IMR-90 (cell line): ENCODE measurements around the gene MIER2. TPM values are rescaled to one million over a fixed set of nuclear protein-coding genes. Genes with fewer than 3 reads are reported as not detected.

Source experiments
- ATAC-seq: fragments of 200-7000 bp; cut with Tn5 transposase; 2 replicates; pipeline ENCODE4 v1.9.1; 2020; ENCODE audit warnings: low read depth, mild to moderate bottlenecking, moderate library complexity
- BruUV-seq: library from RNA; stranded (reverse); fragments of 400-500 nt; replicated peaks from 2 replicates; lab custom pipeline; 2021; lab: Mats Ljungman, UMichigan
- CTCF ChIA-PET: fragments of 300-600 bp; formaldehyde crosslinking; extraction: SDS; loops from one replicate; lab custom pipeline; 2021; ENCODE audit warnings: antibody characterized with exemption; lab: Yijun Ruan, JAX
- POLR2A ChIA-PET: fragments of 300-600 bp; sonication (Branson Sonifier 250); formaldehyde crosslinking; loops from one replicate; lab custom pipeline; 2022; ENCODE audit warnings: antibody characterized with exemption; ENCODE audit not compliant: unreplicated experiment; lab: Charles Lee
- DNase-seq: peaks from one replicate; pipeline ENCODE4 v3.0.0; 2013
- H2AFZ ChIP-seq: replicated peaks from 2 replicates; pipeline ENCODE3; 2013; ENCODE audit warnings: low read length, mild to moderate bottlenecking; ENCODE audit not compliant: poor library complexity
- H2AK5ac ChIP-seq: 2 replicates; pipeline ENCODE4 v1.6.1; 2013; ENCODE audit warnings: low read depth, low read length, inconsistent platforms
- H2AK9ac ChIP-seq: replicated peaks from 2 replicates; pipeline ENCODE3; 2013; ENCODE audit warnings: mild to moderate bottlenecking, low read depth, low read length, moderate library complexity; ENCODE audit not compliant: poor library complexity
- H2BK120ac ChIP-seq: 2 replicates; pipeline ENCODE4 v1.6.1; 2013; ENCODE audit warnings: low read depth, low read length, inconsistent platforms
- H2BK15ac ChIP-seq: 3 replicates; pipeline ENCODE4 v1.6.1; 2013; ENCODE audit warnings: low read depth, low read length, inconsistent platforms
- H2BK20ac ChIP-seq: 2 replicates; pipeline ENCODE4 v1.6.1; 2013; ENCODE audit warnings: low read depth, mild to moderate bottlenecking, inconsistent platforms, low read length, moderate library complexity
- H2BK5ac ChIP-seq: 2 replicates; pipeline ENCODE4 v1.6.1; 2013; ENCODE audit warnings: mild to moderate bottlenecking, low read depth, low read length, inconsistent platforms; ENCODE audit not compliant: poor library complexity, severe bottlenecking
- H3K14ac ChIP-seq: replicated peaks from 2 replicates; pipeline ENCODE4 v1.6.1; 2013; ENCODE audit warnings: low read depth, low read length, inconsistent platforms
- H3K18ac ChIP-seq: 2 replicates; pipeline ENCODE4 v1.6.1; 2013; ENCODE audit warnings: low read depth, low read length, control low read depth
- H3K23ac ChIP-seq: 2 replicates; pipeline ENCODE4 v1.6.1; 2013; ENCODE audit warnings: low read depth, low read length, inconsistent platforms
- H3K27ac ChIP-seq: 2 replicates; pipeline ENCODE4 v1.5.1; 2013; ENCODE audit warnings: mild to moderate bottlenecking, control low read depth, low read length; ENCODE audit not compliant: insufficient read depth
- H3K27me3 ChIP-seq: 2 replicates; pipeline ENCODE4 v1.6.1; 2013; ENCODE audit warnings: low read length; ENCODE audit not compliant: control insufficient read depth, insufficient read depth
- H3K36me3 ChIP-seq: 2 replicates; pipeline ENCODE4 v1.6.1; 2013; ENCODE audit warnings: low read length, mixed read lengths; ENCODE audit not compliant: control insufficient read depth, insufficient read depth
- H3K4ac ChIP-seq: 2 replicates; pipeline ENCODE4 v1.6.1; 2013; ENCODE audit warnings: low read depth, low read length, inconsistent platforms
- H3K4me1 ChIP-seq: 2 replicates; pipeline ENCODE4 v1.6.1; 2013; ENCODE audit warnings: low read length, mixed read lengths; ENCODE audit not compliant: control insufficient read depth, insufficient read depth
- H3K4me2 ChIP-seq: 2 replicates; pipeline ENCODE4 v1.6.1; 2013; ENCODE audit warnings: low read depth, mild to moderate bottlenecking, control low read depth, low read length, moderate library complexity
- H3K4me3 ChIP-seq: 2 replicates; pipeline ENCODE4 v1.5.1; 2013; ENCODE audit warnings: low read depth, mild to moderate bottlenecking, control low read depth, low read length, moderate library complexity; ENCODE audit not compliant: insufficient read depth
- H3K56ac ChIP-seq: 2 replicates; pipeline ENCODE4 v1.6.1; 2013; ENCODE audit warnings: low read length, inconsistent platforms; ENCODE audit not compliant: insufficient read depth; ENCODE audit errors: extremely low read depth
- H3K79me1 ChIP-seq, 2 experiments: 2 replicates each; pipeline ENCODE4 v1.6.1; 2013; ENCODE audit warnings: low read length in 2 of 2, inconsistent platforms in 1 of 2, low read depth in 1 of 2
- H3K9ac ChIP-seq: 2 replicates; pipeline ENCODE4 v1.6.1; 2013; ENCODE audit warnings: low read depth, low read length, control low read depth
- H3K9me1 ChIP-seq: 2 replicates; pipeline ENCODE4 v1.6.1; 2013; ENCODE audit warnings: low read length, inconsistent platforms; ENCODE audit not compliant: insufficient read depth
- H3K9me3 ChIP-seq: 2 replicates; pipeline ENCODE4 v1.6.1; 2013; ENCODE audit warnings: low read length; ENCODE audit not compliant: control insufficient read depth, insufficient read depth
- H4K20me1 ChIP-seq: 2 replicates; pipeline ENCODE4 v1.6.1; 2013; ENCODE audit warnings: low read length, inconsistent platforms; ENCODE audit not compliant: insufficient read depth
- H4K5ac ChIP-seq: 2 replicates; pipeline ENCODE4 v1.6.1; 2013; ENCODE audit warnings: mild to moderate bottlenecking, low read depth, low read length, control low read depth
- H4K8ac ChIP-seq, 2 experiments: 2 replicates each; pipeline ENCODE4 v1.6.1; 2013; ENCODE audit warnings: low read depth in 2 of 2, low read length in 2 of 2, control low read depth in 1 of 2, inconsistent platforms in 1 of 2
- H4K91ac ChIP-seq: 2 replicates; pipeline ENCODE4 v1.6.1; 2013; ENCODE audit warnings: low read depth, low read length, inconsistent platforms; ENCODE audit not compliant: insufficient read depth
- BHLHE40 ChIP-seq: fragments of 150-350 bp; IDR thresholded peaks from 2 replicates; pipeline ENCODE4 v1.6.1; 2016; ENCODE audit warnings: mild to moderate bottlenecking, low read depth, low read length
- CEBPB ChIP-seq: IDR thresholded peaks from 2 replicates; pipeline ENCODE4 v1.6.1; 2012; ENCODE audit warnings: low read depth, low read length, improper control_type of control experiment
- CHD1 ChIP-seq: IDR thresholded peaks from 2 replicates; pipeline ENCODE4 v1.6.1; 2012; ENCODE audit warnings: low read depth, low read length, improper control_type of control experiment
- FOS ChIP-seq: fragments of 150-350 bp; IDR thresholded peaks from 2 replicates; pipeline ENCODE4 v1.6.1; 2016; ENCODE audit warnings: low read depth, low read length
- MAFK ChIP-seq: IDR thresholded peaks from 2 replicates; pipeline ENCODE4 v1.6.1; 2012; ENCODE audit warnings: low read depth, low read length, improper control_type of control experiment
- MAZ ChIP-seq: IDR thresholded peaks from 2 replicates; pipeline ENCODE4 v1.6.1; 2012; ENCODE audit warnings: low read depth, mild to moderate bottlenecking, low read length, improper control_type of control experiment, moderate library complexity, borderline replicate concordance
- NFE2L2 ChIP-seq: fragments of 150-350 bp; IDR thresholded peaks from 2 replicates; pipeline ENCODE4 v1.6.1; 2016; ENCODE audit warnings: low read depth, mild to moderate bottlenecking, low read length
- POLR2A ChIP-seq: IDR thresholded peaks from 2 replicates; pipeline ENCODE4 v1.6.1; 2012; ENCODE audit warnings: mild to moderate bottlenecking, low read depth, low read length
- RFX5 ChIP-seq: IDR thresholded peaks from 2 replicates; pipeline ENCODE4 v1.8.0; 2012; ENCODE audit warnings: low read depth, mild to moderate bottlenecking, low read length, moderate library complexity
- SMC3 ChIP-seq: fragments of 150-350 bp; IDR thresholded peaks from 2 replicates; pipeline ENCODE4 v1.6.1; 2016; ENCODE audit warnings: low read depth, mild to moderate bottlenecking, antibody characterized with exemption, low read length, moderate library complexity
- WGBS, 2 experiments: methylation state at CpG; one replicate each; pipeline versions ENCODE4 v1.1.5 to v1.1.7; 2013; ENCODE audit warnings: missing lambda C conversion rate in 2 of 2; ENCODE audit not compliant: insufficient read length in 1 of 2; ENCODE audit errors: extremely low coverage in 2 of 2; 5-methylcytosine and 5-hydroxymethylcytosine counted together
- dilution Hi-C: fragments of 300-500 bp; cut with HindIII; formaldehyde crosslinking; loops from one replicate; pipeline ENCODE4 v1.14.3; 2018; ENCODE audit warnings: low sequenced_read_pairs; ENCODE audit not compliant: unreplicated experiment
- in situ Hi-C: fragments of 300-500 bp; cut with MboI; formaldehyde crosslinking; loops from 3 replicates; pipeline ENCODE4 v1.14.3; 2019; ENCODE audit warnings: low sequenced_read_pairs, inconsistent platforms, mixed read lengths
- intact Hi-C: fragments of 100-400 bp; cut with micrococcal nuclease; formaldehyde crosslinking; loops from 2 replicates; pipeline ENCODE4 v1.10.0; 2022
- polyA plus RNA-seq, 3 experiments: library from polyadenylated mRNA; depleted of rRNA; stranded (reverse); fragments of >200 nt; gene quantifications; 2 replicates each; pipeline ENCODE4 v1.2.3, GENCODE V29; 2012; ENCODE audit warnings: low replicate concordance in 1 of 3
- total RNA-seq: library from RNA; depleted of rRNA; stranded (reverse); fragments of >200 nt; gene quantifications from 2 replicates; pipeline ENCODE4 v1.2.3, GENCODE V29; 2012
- TF ChIP-seq, protein P1 (sequence below): fragments of 150-350 bp; IDR thresholded peaks from 2 replicates; pipeline ENCODE4 v1.6.1; 2016; ENCODE audit warnings: low read depth, mild to moderate bottlenecking, low read length, moderate library complexity, borderline replicate concordance
- TF ChIP-seq, protein P2 (sequence below): conservative IDR thresholded peaks from 2 replicates; pipeline ENCODE4 v1.5.1; 2012; ENCODE audit warnings: mild to moderate bottlenecking, low read depth, low read length, improper control_type of control experiment
- TF ChIP-seq, protein P3 (sequence below): fragments of 150-350 bp; IDR thresholded peaks from 2 replicates; pipeline ENCODE4 v1.6.1; 2017; ENCODE audit warnings: mild to moderate bottlenecking, antibody characterized with exemption, low read length, low read depth

MIER2 gene
- total and polyA plus RNA-seq, 2 of the 4 experiments (the other 2 are of a cell fraction): 28.0 to 28.4 TPM

DNA sequence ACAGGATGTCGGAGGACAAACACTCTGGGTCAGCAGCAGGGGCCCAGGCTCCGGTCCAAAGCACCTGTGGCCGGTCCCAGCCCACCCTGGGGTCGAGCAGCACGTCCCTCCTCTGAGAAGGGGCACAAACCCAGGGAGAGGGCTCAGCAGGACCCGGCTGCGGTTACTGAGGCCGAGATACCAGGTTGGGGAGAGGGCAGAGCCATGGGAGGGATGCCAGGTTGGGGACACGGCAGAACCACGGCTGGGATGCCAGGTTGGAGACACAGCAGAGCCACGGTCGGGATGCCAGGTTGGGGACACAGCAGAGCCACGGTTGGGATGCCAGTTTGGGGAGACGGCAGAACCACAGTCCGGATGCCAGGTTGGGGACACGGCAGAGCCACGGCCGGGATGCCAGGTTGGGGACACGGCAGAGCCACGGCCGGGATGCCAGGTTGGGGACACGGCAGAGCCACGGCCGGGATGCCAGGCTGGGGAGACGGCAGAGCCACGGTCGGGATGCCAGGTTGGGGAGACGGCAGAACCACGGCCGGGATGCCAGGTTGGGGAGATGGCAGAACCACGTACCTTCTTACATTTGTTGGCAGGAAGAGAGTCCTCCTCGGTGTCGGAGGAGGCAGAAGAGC lies 18.5 kb downstream of the MIER2 start:
- dilution Hi-C loops (no loop called here), in situ Hi-C loops (no loop called here), intact Hi-C loops (no loop called here)
- Histone ChIP-seq H3K4me1 (no peaks in the 10 kb centered on the region), H3K9me1 (peaks cover 15% of the 10 kb centered on the region), H3K4ac (no peak overlapping the region), H2BK20ac (no peak overlapping the region), H3K56ac (no peak overlapping the region), H2BK15ac (no peak overlapping the region), H4K20me1 (peaks cover 39% of the 10 kb centered on the region), H2BK5ac (no peak overlapping the region), H4K91ac (no peak overlapping the region), H4K5ac (no peak overlapping the region), H3K4me3 (no peak overlapping the region), H3K14ac (no peak overlapping the region), H2AFZ (no peak overlapping the region), H4K8ac (no peak overlapping the region), H3K4me2 (no peak overlapping the region), H3K18ac (no peak overlapping the region), H3K9me3 (peaks cover 20% of the 10 kb centered on the region), H2AK5ac (no peak overlapping the region), H3K79me1 (peaks cover 21 to 71% of the 10 kb centered on the region in 2 experiments), H3K23ac (no peak overlapping the region), H3K9ac (no peak overlapping the region), H3K27me3 (no peaks in the 10 kb centered on the region), H2AK9ac (no peak overlapping the region), H2BK120ac (no peak overlapping the region), H3K36me3 (peaks cover 84% of the 10 kb centered on the region), H3K27ac (no peak overlapping the region)
- no TSS peak for BruUV-seq
- ChIA-PET CTCF (no interaction called here), POLR2A (no interaction called here)
- ATAC-seq: no peak
- DNase-seq: no peak
- WGBS, 2 experiments: 99% methylated on average over 24 of the region's 33 CpGs; no CpG with 5 or more reads in 1 of the 2 experiments
- TF ChIP-seq, protein P1, sequence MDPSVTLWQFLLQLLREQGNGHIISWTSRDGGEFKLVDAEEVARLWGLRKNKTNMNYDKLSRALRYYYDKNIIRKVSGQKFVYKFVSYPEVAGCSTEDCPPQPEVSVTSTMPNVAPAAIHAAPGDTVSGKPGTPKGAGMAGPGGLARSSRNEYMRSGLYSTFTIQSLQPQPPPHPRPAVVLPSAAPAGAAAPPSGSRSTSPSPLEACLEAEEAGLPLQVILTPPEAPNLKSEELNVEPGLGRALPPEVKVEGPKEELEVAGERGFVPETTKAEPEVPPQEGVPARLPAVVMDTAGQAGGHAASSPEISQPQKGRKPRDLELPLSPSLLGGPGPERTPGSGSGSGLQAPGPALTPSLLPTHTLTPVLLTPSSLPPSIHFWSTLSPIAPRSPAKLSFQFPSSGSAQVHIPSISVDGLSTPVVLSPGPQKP: no peak
- TF ChIP-seq POLR2A (no peak), MAZ (no peak), MAFK (no peak), BHLHE40 (no peak), FOS (no peak), SMC3 (no peak), RFX5 (no peak), NFE2L2 (no peak), CEBPB (no peak), CHD1 (no peak)
- TF ChIP-seq, protein P2, sequence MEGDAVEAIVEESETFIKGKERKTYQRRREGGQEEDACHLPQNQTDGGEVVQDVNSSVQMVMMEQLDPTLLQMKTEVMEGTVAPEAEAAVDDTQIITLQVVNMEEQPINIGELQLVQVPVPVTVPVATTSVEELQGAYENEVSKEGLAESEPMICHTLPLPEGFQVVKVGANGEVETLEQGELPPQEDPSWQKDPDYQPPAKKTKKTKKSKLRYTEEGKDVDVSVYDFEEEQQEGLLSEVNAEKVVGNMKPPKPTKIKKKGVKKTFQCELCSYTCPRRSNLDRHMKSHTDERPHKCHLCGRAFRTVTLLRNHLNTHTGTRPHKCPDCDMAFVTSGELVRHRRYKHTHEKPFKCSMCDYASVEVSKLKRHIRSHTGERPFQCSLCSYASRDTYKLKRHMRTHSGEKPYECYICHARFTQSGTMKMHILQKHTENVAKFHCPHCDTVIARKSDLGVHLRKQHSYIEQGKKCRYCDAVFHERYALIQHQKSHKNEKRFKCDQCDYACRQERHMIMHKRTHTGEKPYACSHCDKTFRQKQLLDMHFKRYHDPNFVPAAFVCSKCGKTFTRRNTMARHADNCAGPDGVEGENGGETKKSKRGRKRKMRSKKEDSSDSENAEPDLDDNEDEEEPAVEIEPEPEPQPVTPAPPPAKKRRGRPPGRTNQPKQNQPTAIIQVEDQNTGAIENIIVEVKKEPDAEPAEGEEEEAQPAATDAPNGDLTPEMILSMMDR: no peak
- TF ChIP-seq, protein P3, sequence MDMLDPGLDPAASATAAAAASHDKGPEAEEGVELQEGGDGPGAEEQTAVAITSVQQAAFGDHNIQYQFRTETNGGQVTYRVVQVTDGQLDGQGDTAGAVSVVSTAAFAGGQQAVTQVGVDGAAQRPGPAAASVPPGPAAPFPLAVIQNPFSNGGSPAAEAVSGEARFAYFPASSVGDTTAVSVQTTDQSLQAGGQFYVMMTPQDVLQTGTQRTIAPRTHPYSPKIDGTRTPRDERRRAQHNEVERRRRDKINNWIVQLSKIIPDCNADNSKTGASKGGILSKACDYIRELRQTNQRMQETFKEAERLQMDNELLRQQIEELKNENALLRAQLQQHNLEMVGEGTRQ: no peak
